ENCODE data around the gene CASP5.

The CASP5 gene

DNA sequence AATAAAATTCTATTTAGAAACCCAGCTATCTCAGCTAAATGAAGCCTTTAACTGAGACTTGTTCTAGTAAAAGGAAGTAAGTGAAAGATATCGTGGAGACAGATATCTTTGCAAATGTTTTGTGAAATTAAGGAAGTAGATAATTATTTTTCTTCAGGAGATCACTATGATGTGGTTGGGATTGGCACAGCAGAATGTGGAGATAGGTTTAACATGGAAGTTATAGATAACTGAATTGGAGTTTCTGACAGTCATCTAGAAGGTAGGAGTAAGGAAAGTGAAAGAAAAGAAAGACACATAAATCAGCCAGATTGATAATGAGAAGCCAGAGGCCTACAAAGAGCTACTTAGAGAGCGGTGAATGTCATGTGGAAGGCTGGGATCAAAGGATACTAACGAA, 4.7 kb upstream of the CASP5 start:
- Histone ChIP-seq H3K4me1 (ENCODE audit: control insufficient read depth, insufficient read depth, low read length) (no peaks in the 10 kb centered on the region), H3K9me3 (ENCODE audit: control insufficient read depth, insufficient read depth, low read depth, low read length) (no peaks in the 10 kb centered on the region), H3K36me3 (ENCODE audit: control insufficient read depth in 2 of 2, insufficient read depth in 1 of 2, low read length in 2 of 2) (no peaks in the 10 kb centered on the region), H3K27ac (ENCODE audit: extremely low read depth, low read depth, low read length) (no peak overlapping the region), H3K4me3 (ENCODE audit: low read depth, low read length) (no peak overlapping the region)
- POLR2A ChIA-PET: no interaction called here
- CTCF ChIA-PET: no interaction called here
- TF ChIP-seq, protein P1, sequence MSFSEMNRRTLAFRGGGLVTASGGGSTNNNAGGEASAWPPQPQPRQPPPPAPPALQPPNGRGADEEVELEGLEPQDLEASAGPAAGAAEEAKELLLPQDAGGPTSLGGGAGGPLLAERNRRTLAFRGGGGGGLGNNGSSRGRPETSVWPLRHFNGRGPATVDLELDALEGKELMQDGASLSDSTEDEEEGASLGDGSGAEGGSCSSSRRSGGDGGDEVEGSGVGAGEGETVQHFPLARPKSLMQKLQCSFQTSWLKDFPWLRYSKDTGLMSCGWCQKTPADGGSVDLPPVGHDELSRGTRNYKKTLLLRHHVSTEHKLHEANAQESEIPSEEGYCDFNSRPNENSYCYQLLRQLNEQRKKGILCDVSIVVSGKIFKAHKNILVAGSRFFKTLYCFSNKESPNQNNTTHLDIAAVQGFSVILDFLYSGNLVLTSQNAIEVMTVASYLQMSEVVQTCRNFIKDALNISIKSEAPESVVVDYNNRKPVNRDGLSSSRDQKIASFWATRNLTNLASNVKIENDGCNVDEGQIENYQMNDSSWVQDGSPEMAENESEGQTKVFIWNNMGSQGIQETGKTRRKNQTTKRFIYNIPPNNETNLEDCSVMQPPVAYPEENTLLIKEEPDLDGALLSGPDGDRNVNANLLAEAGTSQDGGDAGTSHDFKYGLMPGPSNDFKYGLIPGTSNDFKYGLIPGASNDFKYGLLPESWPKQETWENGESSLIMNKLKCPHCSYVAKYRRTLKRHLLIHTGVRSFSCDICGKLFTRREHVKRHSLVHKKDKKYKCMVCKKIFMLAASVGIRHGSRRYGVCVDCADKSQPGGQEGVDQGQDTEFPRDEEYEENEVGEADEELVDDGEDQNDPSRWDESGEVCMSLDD (tag by site-specific recombination; IDR thresholded peaks at IDR 0.05): no peak
- TF ChIP-seq ZNF157 (tag by site-specific recombination; IDR thresholded peaks at IDR 0.05) (no peak), ZNF514 (tag by site-specific recombination; IDR thresholded peaks at IDR 0.05) (no peak), ZNF2 (tag by site-specific recombination; IDR thresholded peaks at IDR 0.05) (no peak), GLIS1 (tag by site-specific recombination; IDR thresholded peaks at IDR 0.05) (no peak), ZNF138 (tag by site-specific recombination; IDR thresholded peaks at IDR 0.05; ENCODE audit: borderline replicate concordance) (no peak)
- TF ChIP-seq, protein P2, sequence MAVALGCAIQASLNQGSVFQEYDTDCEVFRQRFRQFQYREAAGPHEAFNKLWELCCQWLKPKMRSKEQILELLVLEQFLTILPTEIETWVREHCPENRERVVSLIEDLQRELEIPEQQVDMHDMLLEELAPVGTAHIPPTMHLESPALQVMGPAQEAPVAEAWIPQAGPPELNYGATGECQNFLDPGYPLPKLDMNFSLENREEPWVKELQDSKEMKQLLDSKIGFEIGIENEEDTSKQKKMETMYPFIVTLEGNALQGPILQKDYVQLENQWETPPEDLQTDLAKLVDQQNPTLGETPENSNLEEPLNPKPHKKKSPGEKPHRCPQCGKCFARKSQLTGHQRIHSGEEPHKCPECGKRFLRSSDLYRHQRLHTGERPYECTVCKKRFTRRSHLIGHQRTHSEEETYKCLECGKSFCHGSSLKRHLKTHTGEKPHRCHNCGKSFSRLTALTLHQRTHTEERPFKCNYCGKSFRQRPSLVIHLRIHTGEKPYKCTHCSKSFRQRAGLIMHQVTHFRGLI (tag by site-specific recombination; IDR thresholded peaks at IDR 0.05): no peak

DNA sequence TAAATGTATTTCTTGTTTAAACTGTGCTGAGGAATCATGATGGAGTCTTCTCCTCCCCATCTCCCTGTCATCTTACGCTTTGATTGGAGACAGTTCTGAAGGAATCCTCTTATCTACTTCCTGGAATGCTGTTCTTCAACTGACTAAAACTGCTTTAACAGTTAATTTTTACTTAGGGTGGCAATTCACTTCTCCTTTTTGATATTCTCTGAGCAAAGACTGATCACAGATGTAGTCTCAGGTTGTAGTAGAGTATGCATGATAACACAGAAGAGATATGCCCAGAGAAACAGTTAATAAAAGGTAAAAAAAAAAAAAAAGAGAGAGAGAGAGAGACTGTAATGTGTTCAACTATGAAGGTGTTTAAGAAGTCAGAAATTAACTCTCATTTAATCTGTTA, 1.4 kb upstream of the CASP5 start:
- H3K9me3 ChIP-seq (ENCODE audit: control insufficient read depth, insufficient read depth, low read depth, low read length): no peaks in the 10 kb centered on the region
- no peaks in the 10 kb centered on the region for H3K36me3 ChIP-seq (ENCODE audit: control insufficient read depth in 2 of 2, insufficient read depth in 1 of 2, low read length in 2 of 2)
- no peak overlapping the region for H3K4me3 ChIP-seq (ENCODE audit: low read depth, low read length)
- H3K27ac ChIP-seq (ENCODE audit: extremely low read depth, low read depth, low read length): no peak overlapping the region
- CTCF ChIA-PET: no interaction called here
- TF ChIP-seq ZNF391 (tag by site-specific recombination; IDR thresholded peaks at IDR 0.05; ENCODE audit: borderline replicate concordance, low read depth) (no peak), ZXDB (tag by site-specific recombination; IDR thresholded peaks at IDR 0.05) (no peak), ZBTB1 (tag by site-specific recombination; IDR thresholded peaks at IDR 0.05) (no peak), ZNF24 (tag by site-specific recombination; IDR thresholded peaks at IDR 0.05) (no peak), YY1 (tag by site-specific recombination; IDR thresholded peaks at IDR 0.05) (no peak)
- TF ChIP-seq, protein P3, sequence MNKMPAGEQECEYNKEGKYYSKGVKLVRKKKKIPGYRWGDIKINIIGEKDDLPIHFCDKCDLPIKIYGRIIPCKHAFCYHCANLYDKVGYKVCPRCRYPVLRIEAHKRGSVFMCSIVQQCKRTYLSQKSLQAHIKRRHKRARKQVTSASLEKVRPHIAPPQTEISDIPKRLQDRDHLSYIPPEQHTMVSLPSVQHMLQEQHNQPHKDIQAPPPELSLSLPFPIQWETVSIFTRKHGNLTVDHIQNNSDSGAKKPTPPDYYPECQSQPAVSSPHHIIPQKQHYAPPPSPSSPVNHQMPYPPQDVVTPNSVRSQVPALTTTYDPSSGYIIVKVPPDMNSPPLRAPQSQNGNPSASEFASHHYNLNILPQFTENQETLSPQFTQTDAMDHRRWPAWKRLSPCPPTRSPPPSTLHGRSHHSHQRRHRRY (tag by site-specific recombination; IDR thresholded peaks at IDR 0.05): no peak
- TF ChIP-seq, protein P4, sequence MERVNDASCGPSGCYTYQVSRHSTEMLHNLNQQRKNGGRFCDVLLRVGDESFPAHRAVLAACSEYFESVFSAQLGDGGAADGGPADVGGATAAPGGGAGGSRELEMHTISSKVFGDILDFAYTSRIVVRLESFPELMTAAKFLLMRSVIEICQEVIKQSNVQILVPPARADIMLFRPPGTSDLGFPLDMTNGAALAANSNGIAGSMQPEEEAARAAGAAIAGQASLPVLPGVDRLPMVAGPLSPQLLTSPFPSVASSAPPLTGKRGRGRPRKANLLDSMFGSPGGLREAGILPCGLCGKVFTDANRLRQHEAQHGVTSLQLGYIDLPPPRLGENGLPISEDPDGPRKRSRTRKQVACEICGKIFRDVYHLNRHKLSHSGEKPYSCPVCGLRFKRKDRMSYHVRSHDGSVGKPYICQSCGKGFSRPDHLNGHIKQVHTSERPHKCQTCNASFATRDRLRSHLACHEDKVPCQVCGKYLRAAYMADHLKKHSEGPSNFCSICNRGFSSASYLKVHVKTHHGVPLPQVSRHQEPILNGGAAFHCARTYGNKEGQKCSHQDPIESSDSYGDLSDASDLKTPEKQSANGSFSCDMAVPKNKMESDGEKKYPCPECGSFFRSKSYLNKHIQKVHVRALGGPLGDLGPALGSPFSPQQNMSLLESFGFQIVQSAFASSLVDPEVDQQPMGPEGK (tag by site-specific recombination; IDR thresholded peaks at IDR 0.05): no peak
- H3K4me1 ChIP-seq (ENCODE audit: control insufficient read depth, insufficient read depth, low read length): no peaks in the 10 kb centered on the region
- POLR2A ChIA-PET: no interaction called here

DNA sequence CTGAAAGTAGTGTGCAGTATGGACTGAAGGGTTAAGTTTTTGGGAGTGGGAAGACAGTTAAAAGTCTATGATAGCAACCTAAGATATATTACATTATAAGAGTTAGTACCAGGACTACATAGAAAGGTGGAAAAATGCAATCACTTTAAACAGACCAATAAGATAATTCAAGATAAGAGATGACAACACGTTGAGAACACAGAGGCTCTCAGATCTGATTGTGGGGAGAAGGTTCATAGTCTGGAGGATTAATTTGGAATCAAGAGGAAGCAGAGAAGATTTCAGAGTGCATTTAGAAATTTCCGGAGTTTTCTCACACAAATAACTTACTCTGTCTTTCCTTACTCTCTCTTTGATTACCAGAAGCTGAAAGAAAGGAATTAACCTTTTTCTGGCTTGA, 441 bp downstream of the CASP5 start:
- Histone ChIP-seq H3K9me3 (ENCODE audit: control insufficient read depth, insufficient read depth, low read depth, low read length) (no peaks in the 10 kb centered on the region), H3K27ac (ENCODE audit: extremely low read depth, low read depth, low read length) (no peak overlapping the region), H3K36me3 (ENCODE audit: control insufficient read depth in 2 of 2, insufficient read depth in 1 of 2, low read length in 2 of 2) (no peaks in the 10 kb centered on the region), H3K4me3 (ENCODE audit: low read depth, low read length) (no peak overlapping the region), H3K4me1 (ENCODE audit: control insufficient read depth, insufficient read depth, low read length) (no peaks in the 10 kb centered on the region)
- ChIA-PET POLR2A (no interaction called here), CTCF (no interaction called here)
- TF ChIP-seq ZBTB8A (tag by site-specific recombination; IDR thresholded peaks at IDR 0.05): no peak
- TF ChIP-seq, protein P5, sequence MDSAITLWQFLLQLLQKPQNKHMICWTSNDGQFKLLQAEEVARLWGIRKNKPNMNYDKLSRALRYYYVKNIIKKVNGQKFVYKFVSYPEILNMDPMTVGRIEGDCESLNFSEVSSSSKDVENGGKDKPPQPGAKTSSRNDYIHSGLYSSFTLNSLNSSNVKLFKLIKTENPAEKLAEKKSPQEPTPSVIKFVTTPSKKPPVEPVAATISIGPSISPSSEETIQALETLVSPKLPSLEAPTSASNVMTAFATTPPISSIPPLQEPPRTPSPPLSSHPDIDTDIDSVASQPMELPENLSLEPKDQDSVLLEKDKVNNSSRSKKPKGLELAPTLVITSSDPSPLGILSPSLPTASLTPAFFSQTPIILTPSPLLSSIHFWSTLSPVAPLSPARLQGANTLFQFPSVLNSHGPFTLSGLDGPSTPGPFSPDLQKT (IDR thresholded peaks at IDR 0.05; ENCODE audit: borderline replicate concordance, low read depth, low read length): no peak
- no peak for TF ChIP-seq ZNF114 (tag by site-specific recombination; IDR thresholded peaks at IDR 0.05)
- no peak for TF ChIP-seq ZNF830 (tag by site-specific recombination; IDR thresholded peaks at IDR 0.05; ENCODE audit: low read depth)
- no peak for TF ChIP-seq HOXC10 (CRISPR knock-in tag; IDR thresholded peaks at IDR 0.05)
- no peak for TF ChIP-seq GLIS2 (tag by site-specific recombination; IDR thresholded peaks at IDR 0.05)
- no peak for TF ChIP-seq ZNF621 (tag by site-specific recombination; IDR thresholded peaks at IDR 0.05)
- TF ChIP-seq EGR2 (tag by site-specific recombination; IDR thresholded peaks at IDR 0.05; ENCODE audit: low read depth): no peak
- TF ChIP-seq, protein P6, sequence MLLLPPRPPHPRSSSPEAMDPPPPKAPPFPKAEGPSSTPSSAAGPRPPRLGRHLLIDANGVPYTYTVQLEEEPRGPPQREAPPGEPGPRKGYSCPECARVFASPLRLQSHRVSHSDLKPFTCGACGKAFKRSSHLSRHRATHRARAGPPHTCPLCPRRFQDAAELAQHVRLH (tag by site-specific recombination; IDR thresholded peaks at IDR 0.05): no peak
- TF ChIP-seq ZNF10 (tag by site-specific recombination; IDR thresholded peaks at IDR 0.05): no peak
- TF ChIP-seq ZNF2 (tag by site-specific recombination; IDR thresholded peaks at IDR 0.05): no peak
- no peak for TF ChIP-seq ZFHX2 (tag by site-specific recombination; conservative IDR thresholded peaks at IDR 0.05)
